ENCODE results near the gene PRR5L.

PRR5L gene

GRCh38 chr11:36309779-36310178, 13.7 kb downstream of the PRR5L start:
- Histone ChIP-seq H3K79me2 (no peaks in the 10 kb centered on the region), H3K27ac (no peak overlapping the region), H3K4me1 (no peaks in the 10 kb centered on the region), H3K4me3 (ENCODE audit: low read depth, low read length) (no peak overlapping the region), H3K9ac (no peak overlapping the region), H2AFZ (no peak overlapping the region), H3K4me2 (ENCODE audit: low read length) (no peak overlapping the region), H3K9me3 (ENCODE audit: control insufficient read depth, low read length) (no peaks in the 10 kb centered on the region), H3K36me3 (ENCODE audit: control insufficient read depth, insufficient read depth, low read length) (no peaks in the 10 kb centered on the region), H3K27me3 (ENCODE audit: control insufficient read depth, insufficient read depth, low read length) (no peaks in the 10 kb centered on the region)
- TF ChIP-seq CTCF (IDR thresholded peaks at IDR 0.05): no peak

- H3K4me3 ChIP-seq (ENCODE audit: low read depth, low read length): no peak overlapping the region
- no peaks in the 10 kb centered on the region for H3K79me2 ChIP-seq
- H3K4me2 ChIP-seq (ENCODE audit: low read length): no peak overlapping the region
- H3K36me3 ChIP-seq (ENCODE audit: control insufficient read depth, insufficient read depth, low read length): no peaks in the 10 kb centered on the region
- H3K4me1 ChIP-seq: no peaks in the 10 kb centered on the region
- no peaks in the 10 kb centered on the region for H3K27me3 ChIP-seq (ENCODE audit: control insufficient read depth, insufficient read depth, low read length)
- H3K9me3 ChIP-seq (ENCODE audit: control insufficient read depth, low read length): no peaks in the 10 kb centered on the region
- H2AFZ ChIP-seq: no peak overlapping the region
- H3K9ac ChIP-seq: no peak overlapping the region
- no peak overlapping the region for H3K27ac ChIP-seq
- no peak for TF ChIP-seq CTCF (IDR thresholded peaks at IDR 0.05)
These were observed 16.0 kb downstream of the PRR5L start for GRCh38 chr11:36311926-36312595.

- Histone ChIP-seq H3K4me3 (ENCODE audit: low read depth, low read length) (no peak overlapping the region), H3K9ac (no peak overlapping the region), H3K36me3 (ENCODE audit: control insufficient read depth, insufficient read depth, low read length) (no peaks in the 10 kb centered on the region), H3K4me2 (ENCODE audit: low read length) (no peak overlapping the region), H2AFZ (no peak overlapping the region), H3K9me3 (ENCODE audit: control insufficient read depth, low read length) (no peaks in the 10 kb centered on the region), H3K27me3 (ENCODE audit: control insufficient read depth, insufficient read depth, low read length) (no peaks in the 10 kb centered on the region), H3K4me1 (no peaks in the 10 kb centered on the region), H3K27ac (no peak overlapping the region), H3K79me2 (no peaks in the 10 kb centered on the region)
- TF ChIP-seq CTCF (IDR thresholded peaks at IDR 0.05): no peak
These were observed 16.8 kb downstream of the PRR5L start for GRCh38 chr11:36312611-36313472.

- no peak overlapping the region for H2AFZ ChIP-seq
- no peaks in the 10 kb centered on the region for H3K9me3 ChIP-seq (ENCODE audit: control insufficient read depth, low read length)
- no peaks in the 10 kb centered on the region for H3K36me3 ChIP-seq (ENCODE audit: control insufficient read depth, insufficient read depth, low read length)
- H3K9ac ChIP-seq: no peak overlapping the region
- H3K27ac ChIP-seq: no peak overlapping the region
- H3K4me3 ChIP-seq (ENCODE audit: low read depth, low read length): no peak overlapping the region
- no peak overlapping the region for H3K4me2 ChIP-seq (ENCODE audit: low read length)
- TF ChIP-seq CTCF (IDR thresholded peaks at IDR 0.05): no peak
- H3K4me1 ChIP-seq: no peaks in the 10 kb centered on the region
- no peaks in the 10 kb centered on the region for H3K27me3 ChIP-seq (ENCODE audit: control insufficient read depth, insufficient read depth, low read length)
- no peaks in the 10 kb centered on the region for H3K79me2 ChIP-seq
These were observed 17.8 kb downstream of the PRR5L start for GRCh38 chr11:36313750-36314433.
